Suprapubic skin (tissue), 3 donors: ENCODE results near the gene RYR3.

Experiments used
- POLR2A ChIP-seq, 2 donors: fragments of 450-650 bp; IDR thresholded peaks; one replicate each; pipeline ENCODE4 v1.6.1; 2017; ENCODE audit warnings: antibody characterized with exemption in 2 of 2, mild to moderate bottlenecking in 2 of 2, moderate library complexity in 2 of 2
- TF ChIP-seq, protein P1 (sequence below), 2 donors: fragments of 200-600 bp in 1 of 2; fragments of 450-650 bp in 1 of 2; sonication (generic) in 1 of 2; IDR thresholded peaks; one replicate each; pipeline ENCODE4 v1.5.1; 2016 to 2019; ENCODE audit warnings: antibody characterized with exemption in 2 of 2, mild to moderate bottlenecking in 1 of 2, moderate library complexity in 1 of 2

DNA sequence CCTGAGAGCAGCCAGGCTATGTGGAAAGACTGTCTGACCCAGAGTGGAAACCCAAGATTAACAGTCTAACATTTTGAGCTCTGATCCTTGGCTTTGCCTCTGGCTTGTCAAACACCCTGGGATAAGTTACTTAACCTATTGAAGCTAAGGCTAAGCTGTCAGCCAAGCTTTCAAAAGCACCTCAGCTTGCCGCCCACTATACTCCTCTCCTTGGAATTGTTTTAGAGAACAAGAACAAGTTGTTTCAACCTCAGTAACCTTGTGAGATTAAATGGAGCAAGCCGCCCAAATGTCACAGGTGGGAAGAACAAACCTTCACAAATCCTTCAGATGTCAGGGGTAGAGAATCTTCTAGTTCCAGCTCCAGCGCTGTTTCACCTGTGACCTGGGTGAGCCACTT is 235.1 kb downstream of the RYR3 start:
- TF ChIP-seq POLR2A (IDR thresholded peaks at IDR 0.05): no peak
- TF ChIP-seq, protein P1, sequence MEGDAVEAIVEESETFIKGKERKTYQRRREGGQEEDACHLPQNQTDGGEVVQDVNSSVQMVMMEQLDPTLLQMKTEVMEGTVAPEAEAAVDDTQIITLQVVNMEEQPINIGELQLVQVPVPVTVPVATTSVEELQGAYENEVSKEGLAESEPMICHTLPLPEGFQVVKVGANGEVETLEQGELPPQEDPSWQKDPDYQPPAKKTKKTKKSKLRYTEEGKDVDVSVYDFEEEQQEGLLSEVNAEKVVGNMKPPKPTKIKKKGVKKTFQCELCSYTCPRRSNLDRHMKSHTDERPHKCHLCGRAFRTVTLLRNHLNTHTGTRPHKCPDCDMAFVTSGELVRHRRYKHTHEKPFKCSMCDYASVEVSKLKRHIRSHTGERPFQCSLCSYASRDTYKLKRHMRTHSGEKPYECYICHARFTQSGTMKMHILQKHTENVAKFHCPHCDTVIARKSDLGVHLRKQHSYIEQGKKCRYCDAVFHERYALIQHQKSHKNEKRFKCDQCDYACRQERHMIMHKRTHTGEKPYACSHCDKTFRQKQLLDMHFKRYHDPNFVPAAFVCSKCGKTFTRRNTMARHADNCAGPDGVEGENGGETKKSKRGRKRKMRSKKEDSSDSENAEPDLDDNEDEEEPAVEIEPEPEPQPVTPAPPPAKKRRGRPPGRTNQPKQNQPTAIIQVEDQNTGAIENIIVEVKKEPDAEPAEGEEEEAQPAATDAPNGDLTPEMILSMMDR (IDR thresholded peaks at IDR 0.05): no peak
